GM12878 (cell line): ENCODE data around the gene NFAM1. TPM values are rescaled to one million over a fixed set of nuclear protein-coding genes. Genes with fewer than 3 reads are reported as not detected.

Experiments used
- ATAC-seq: fragments of 200-7000 bp; cut with Tn5 transposase; 3 replicates; pipeline ENCODE4 v1.9.1; 2020; ENCODE audit warnings: mild to moderate bottlenecking, moderate library complexity
- BruUV-seq: library from RNA; stranded (reverse); fragments of 400-500 nt; replicated peaks from 2 replicates; lab custom pipeline; 2021; lab: Mats Ljungman, UMichigan
- CTCF ChIA-PET: fragments of 300-600 bp; sonication (Branson Sonifier 250); formaldehyde crosslinking; extraction: SDS; loops from one replicate; lab custom pipeline; 2021; ENCODE audit warnings: inconsistent platforms; lab: Yijun Ruan, JAX
- POLR2A ChIA-PET: fragments of 350-600 bp; formaldehyde crosslinking; extraction: SDS; loops from one replicate; lab custom pipeline; 2021; ENCODE audit warnings: inconsistent platforms; lab: Charles Lee
- RAD21 ChIA-PET: fragments of 300-600 bp; sonication (Branson Sonifier 250); formaldehyde crosslinking; loops from one replicate; lab custom pipeline; 2023; ENCODE audit warnings: antibody characterized with exemption; ENCODE audit not compliant: unreplicated experiment; lab: Charles Lee
- SMC1A ChIA-PET: fragments of 300-600 bp; sonication (Branson Sonifier 250); formaldehyde crosslinking; loops from one replicate; lab custom pipeline; 2023; ENCODE audit not compliant: unreplicated experiment, uncharacterized antibody; lab: Charles Lee
- DNase-seq: peaks from one replicate; pipeline ENCODE4 v3.0.0-alpha.2; 2011; ENCODE audit warnings: low read depth, low spot score
- FAIRE-seq: peaks from 3 replicates; lab custom pipeline; 2011; peaks lifted over from hg19 to GRCh38; lab: Jason Lieb, UNC
- H2AFZ ChIP-seq: 2 replicates; pipeline ENCODE4 v1.6.0; 2011; ENCODE audit warnings: low read depth, low read length, control low read depth; ENCODE audit not compliant: control insufficient read depth
- H3K27ac ChIP-seq: 2 replicates; pipeline ENCODE4 v1.5.1; 2011; ENCODE audit warnings: control low read depth; ENCODE audit not compliant: control insufficient read depth, insufficient read depth
- H3K27me3 ChIP-seq, 2 experiments: replicated peaks in 1 of 2; 2 replicates each; pipeline versions ENCODE4 v1.6.0 to v1.6.1; 2011; ENCODE audit warnings: low read length in 1 of 2; ENCODE audit not compliant: control insufficient read depth in 2 of 2, insufficient read depth in 2 of 2
- H3K36me3 ChIP-seq, 2 experiments: 2 replicates each; pipeline ENCODE4 v1.5.1; 2011; ENCODE audit warnings: low read length in 1 of 2; ENCODE audit not compliant: control insufficient read depth in 2 of 2, insufficient read depth in 2 of 2
- H3K4me1 ChIP-seq: 2 replicates; pipeline ENCODE4 v1.6.1; 2011; ENCODE audit warnings: mild to moderate bottlenecking, low read length, moderate library complexity, mixed read lengths; ENCODE audit not compliant: control insufficient read depth, insufficient read depth
- H3K4me2 ChIP-seq: 2 replicates; pipeline ENCODE4 v1.6.0; 2011; ENCODE audit warnings: control low read depth; ENCODE audit not compliant: control insufficient read depth, insufficient read depth
- H3K4me3 ChIP-seq: fragments of 200-600 bp; sonication (generic); 2 replicates; pipeline ENCODE4 v1.5.1; 2016
- H3K79me2 ChIP-seq: 2 replicates; pipeline ENCODE4 v1.6.0; 2011; ENCODE audit warnings: low read length; ENCODE audit not compliant: control insufficient read depth, insufficient read depth
- H3K9ac ChIP-seq: 2 replicates; pipeline ENCODE4 v1.8.0; 2011; ENCODE audit warnings: low read length, control low read depth, mixed read lengths; ENCODE audit not compliant: control insufficient read depth, insufficient read depth
- H3K9me3 ChIP-seq: replicated peaks from 3 replicates; pipeline ENCODE4 v1.5.1; 2011; ENCODE audit warnings: mild to moderate bottlenecking, low read length; ENCODE audit not compliant: control insufficient read depth, insufficient read depth
- H4K20me1 ChIP-seq: 2 replicates; pipeline ENCODE4 v1.6.0; 2011; ENCODE audit not compliant: control insufficient read depth, insufficient read depth
- BHLHE40 ChIP-seq, 2 experiments: fragments of 450-650 bp in 1 of 2; IDR thresholded peaks; 2 replicates each; pipeline ENCODE4 v1.6.1; 2011 to 2017; ENCODE audit warnings: low read depth in 2 of 2, borderline replicate concordance in 1 of 2, improper control_type of control experiment in 1 of 2, low read length in 1 of 2, mild to moderate bottlenecking in 1 of 2
- BRCA1 ChIP-seq: IDR thresholded peaks from 2 replicates; pipeline ENCODE4 v1.6.1; 2011; ENCODE audit warnings: low read depth, low read length, improper control_type of control experiment
- CTCF ChIP-seq, 3 experiments: IDR thresholded peaks in 2 of 3; conservative IDR thresholded peaks in 1 of 3; 2 replicates each; pipeline ENCODE4 v1.5.1; 2011; ENCODE audit warnings: low read depth in 3 of 3, low read length in 3 of 3, mild to moderate bottlenecking in 3 of 3, control low read depth in 2 of 3, moderate library complexity in 2 of 3, inconsistent platforms in 1 of 3, mixed read lengths in 1 of 3; ENCODE audit not compliant: control insufficient read depth in 2 of 3, insufficient read depth in 1 of 3; ENCODE audit errors: extremely low read depth in 1 of 3
- CUX1 ChIP-seq: IDR thresholded peaks from 2 replicates; pipeline ENCODE4 v1.6.1; 2012; ENCODE audit warnings: improper control_type of control experiment, low read depth, low read length; ENCODE audit not compliant: insufficient replicate concordance
- EP300 ChIP-seq, 2 experiments: fragments of 150-350 bp in 1 of 2; IDR thresholded peaks; 2 replicates each; pipeline ENCODE4 v1.6.1; 2011 to 2012; ENCODE audit warnings: low read depth in 2 of 2, low read length in 2 of 2, borderline replicate concordance in 1 of 2, improper control_type of control experiment in 1 of 2, inconsistent platforms in 1 of 2; ENCODE audit not compliant: control insufficient read depth in 1 of 2
- EZH2 ChIP-seq: IDR thresholded peaks from 2 replicates; pipeline ENCODE4 v1.6.1; 2012; ENCODE audit warnings: low read depth, mild to moderate bottlenecking, control low read depth, inconsistent platforms, low read length, borderline replicate concordance; ENCODE audit not compliant: control insufficient read depth
- FOXK2 ChIP-seq: fragments of 450-650 bp; IDR thresholded peaks from 2 replicates; pipeline ENCODE4 v1.6.1; 2017; ENCODE audit warnings: mild to moderate bottlenecking, moderate library complexity
- IRF3 ChIP-seq: fragments of 450-650 bp; IDR thresholded peaks from 2 replicates; pipeline ENCODE4 v1.6.1; 2014; ENCODE audit warnings: mild to moderate bottlenecking
- JUND ChIP-seq: IDR thresholded peaks from 2 replicates; pipeline ENCODE4 v1.6.1; 2012; ENCODE audit warnings: low read depth, mild to moderate bottlenecking, low read length, improper control_type of control experiment, moderate library complexity
- KLF5 ChIP-seq: fragments of 450-650 bp; IDR thresholded peaks from 2 replicates; pipeline ENCODE4 v1.6.1; 2014; ENCODE audit warnings: mild to moderate bottlenecking; ENCODE audit not compliant: partially characterized antibody
- LARP7 ChIP-seq: fragments of 450-650 bp; IDR thresholded peaks from 2 replicates; pipeline ENCODE4 v1.6.1; 2017; ENCODE audit warnings: mild to moderate bottlenecking
- NFYA ChIP-seq: IDR thresholded peaks from 2 replicates; pipeline ENCODE4 v1.6.1; 2011; ENCODE audit warnings: low read depth, mild to moderate bottlenecking, low read length, improper control_type of control experiment, borderline replicate concordance
- RB1 ChIP-seq: fragments of 450-650 bp; formaldehyde crosslinking; IDR thresholded peaks from 2 replicates; pipeline ENCODE4 v1.6.1; 2017; ENCODE audit warnings: mild to moderate bottlenecking, borderline replicate concordance
- TCF12 ChIP-seq: IDR thresholded peaks from 2 replicates; pipeline ENCODE4 v1.6.1; 2011; ENCODE audit warnings: low read depth, mild to moderate bottlenecking, low read length
- ZSCAN29 ChIP-seq: fragments of 450-650 bp; IDR thresholded peaks from 2 replicates; pipeline ENCODE4 v1.6.1; 2017; ENCODE audit warnings: mild to moderate bottlenecking, moderate library complexity
- WGBS: methylation state at CpG from one replicate; pipeline ENCODE4 v1.1.6; 2016; ENCODE audit warnings: low lambda C conversion rate; ENCODE audit not compliant: insufficient replicate concordance, insufficient coverage; ENCODE audit errors: missing lambda C conversion rate; 5-methylcytosine and 5-hydroxymethylcytosine counted together
- in situ Hi-C: fragments of 300-500 bp; cut with MboI; formaldehyde crosslinking; loops from 9 replicates; pipeline ENCODE4 v1.14.3; 2018; ENCODE audit warnings: mixed read lengths
- intact Hi-C: fragments of 100-400 bp; cut with micrococcal nuclease; formaldehyde crosslinking; loops from one replicate; pipeline ENCODE4 v1.14.2; 2022; ENCODE audit not compliant: unreplicated experiment
- polyA plus RNA-seq, 11 experiments: library from polyadenylated mRNA; depleted of rRNA in 4 of 11; unstranded in 6 of 11; stranded (reverse) in 5 of 11; fragments of >200 nt; fragmentation: Nextera tagmentation in 4 of 11; fragmentation: Illumina TruSeq in 1 of 11; extraction: Ambion mirVana in 4 of 11; extraction: Trizol in 1 of 11; gene quantifications; 1 replicate in 1 of 11; 2 replicates in 10 of 11; pipeline versions ENCODE4 v1.2.1 to v1.2.3, GENCODE V29; 2011 to 2016; ENCODE audit warnings: inconsistent platforms in 2 of 11, missing spikeins in 2 of 11, low read depth in 1 of 11
- total RNA-seq, 4 experiments: library from RNA; depleted of rRNA in 3 of 4; stranded (reverse); fragments of >200 nt in 3 of 4; fragmentation: Illumina TruSeq in 1 of 4; extraction: Trizol in 1 of 4; gene quantifications; 2 replicates each; pipeline versions ENCODE4 v1.2.1 to v1.2.3, GENCODE V29; 2013 to 2021

NFAM1 gene
- total and polyA plus RNA-seq, 10 of the 15 experiments (the other 5 are each of a cell fraction or from before 2014, with no cell fraction given), result 0.13 to 1.3 (median 0.24) TPM; not detected in 3

- no peak for ATAC-seq
- Histone ChIP-seq H3K4me1 (peaks cover 12% of the 10 kb centered on the region), H3K27me3 (peaks cover 15 to 23% of the 10 kb centered on the region in 2 experiments; a peak in 3 of 4 replicates), H2AFZ (no peak overlapping the region), H4K20me1 (no peaks in the 10 kb centered on the region), H3K4me3 (no peak overlapping the region), H3K9me3 (no peaks in the 10 kb centered on the region; the same call in 2 of the 3 replicates), H3K27ac (no peak overlapping the region), H3K79me2 (no peaks in the 10 kb centered on the region), H3K4me2 (no peak overlapping the region), H3K36me3 (no peaks in the 10 kb centered on the region), H3K9ac (no peak overlapping the region)
- no peak for FAIRE-seq
- 35% methylated on average over 13 of the region's 13 CpGs for WGBS
- ChIA-PET POLR2A (interaction anchor here (0.6 to 0.8 kb wide), 2 partner anchors 87 to 318 kb away, joined by 3 read pairs; no protein-coding TSS in a partner anchor), SMC1A (interaction anchor here (1.2 kb wide), 2 partner anchors 9 to 19 kb away, joined by 3 to 7 read pairs; no protein-coding TSS in a partner anchor), RAD21 (interaction anchor here (0.9 kb wide), 1 partner anchor 74 kb away, joined by 3 read pairs; no protein-coding TSS in a partner anchor), CTCF (interaction anchor here (0.5 to 0.7 kb wide), 2 partner anchors 133 to 154 kb away, joined by 3 read pairs; no protein-coding TSS in a partner anchor)
- in situ Hi-C loops, result no loop called here
- DNase-seq, result no peak
- intact Hi-C loops, result loop anchor here (5.0 kb wide), 2 partner anchors 42 to 53 kb away; no protein-coding TSS in a partner anchor
- BruUV-seq, result no TSS peak
- no peak for TF ChIP-seq CUX1
- no peak for TF ChIP-seq CTCF (IDR thresholded peaks at IDR 0.05 in 2 of 3, conservative IDR thresholded peaks at IDR 0.05 in 1 of 3; ENCODE audit: control insufficient read depth in 2 of 3, extremely low read depth in 1 of 3, insufficient read depth in 1 of 3, low read depth in 3 of 3, low read length in 3 of 3)
- TF ChIP-seq BRCA1, result no peak
- TF ChIP-seq ZSCAN29, result no peak
- no peak for TF ChIP-seq EZH2
- TF ChIP-seq TCF12, result no peak
- TF ChIP-seq LARP7, result no peak
- TF ChIP-seq NFYA, result no peak
- TF ChIP-seq FOXK2, result no peak
- no peak for TF ChIP-seq RB1
- no peak for TF ChIP-seq KLF5
- no peak for TF ChIP-seq EP300 (IDR thresholded peaks at IDR 0.05; ENCODE audit: borderline replicate concordance in 1 of 2, control insufficient read depth in 1 of 2, low read depth in 2 of 2, low read length in 2 of 2)
- TF ChIP-seq IRF3, result no peak
- TF ChIP-seq JUND, result no peak
- no peak for TF ChIP-seq BHLHE40 (IDR thresholded peaks at IDR 0.05; ENCODE audit: borderline replicate concordance in 1 of 2, low read depth in 2 of 2, low read length in 1 of 2)
Observed at GRCh38 chr22:42364604-42365110, 67.5 kb downstream of the NFAM1 start.
